Mesenchymal stem cell (in vitro differentiated cells and primary cell): ENCODE measurements around the gene RPS6KA5.
"Not testable (repeated sequence)": the region's sequence is repeated elsewhere in the genome, so short reads cannot be mapped to it uniquely, and the experiment has no call there.

ENCODE experiments used
- DNase-seq: peaks from one replicate; pipeline ENCODE4 v3.0.0-alpha.2; 2013
- H2AFZ ChIP-seq: one replicate; pipeline ENCODE4 v1.6.1; 2013; ENCODE audit warnings: low read depth, mild to moderate bottlenecking, control low read depth, inconsistent platforms, low read length, moderate library complexity
- H2AK5ac ChIP-seq: 2 replicates; pipeline ENCODE4 v1.6.1; 2013; ENCODE audit warnings: low read length, moderate library complexity, mild to moderate bottlenecking, inconsistent platforms; ENCODE audit not compliant: severe bottlenecking
- H2BK120ac ChIP-seq: one replicate; pipeline ENCODE4 v1.6.1; 2013; ENCODE audit warnings: low read depth, mild to moderate bottlenecking, inconsistent platforms, low read length, moderate library complexity
- H2BK12ac ChIP-seq, 2 experiments: one replicate each; pipeline ENCODE4 v1.6.1; 2013; ENCODE audit warnings: inconsistent platforms in 2 of 2, low read length in 2 of 2, mild to moderate bottlenecking in 2 of 2, moderate library complexity in 2 of 2, control low read depth in 1 of 2
- H2BK15ac ChIP-seq: one replicate; pipeline ENCODE4 v1.6.1; 2013; ENCODE audit warnings: mild to moderate bottlenecking, low read depth, inconsistent platforms; ENCODE audit not compliant: poor library complexity, severe bottlenecking
- H2BK5ac ChIP-seq: 2 replicates; pipeline ENCODE4 v1.6.1; 2013; ENCODE audit warnings: low read depth, mild to moderate bottlenecking, low read length, control low read depth, inconsistent platforms; ENCODE audit not compliant: poor library complexity, severe bottlenecking
- H3K14ac ChIP-seq, 2 experiments: one replicate each; pipeline ENCODE4 v1.6.1; 2013; ENCODE audit warnings: inconsistent platforms in 2 of 2, low read length in 2 of 2, control low read depth in 1 of 2, mild to moderate bottlenecking in 1 of 2, moderate library complexity in 1 of 2
- H3K18ac ChIP-seq, 2 experiments: one replicate each; pipeline ENCODE4 v1.6.1; 2013; ENCODE audit warnings: inconsistent platforms in 2 of 2, low read length in 2 of 2, control low read depth in 1 of 2, low read depth in 1 of 2, mild to moderate bottlenecking in 1 of 2
- H3K23ac ChIP-seq, 2 experiments: one replicate each; pipeline ENCODE4 v1.6.1; 2013; ENCODE audit warnings: inconsistent platforms in 2 of 2, low read length in 2 of 2, mild to moderate bottlenecking in 2 of 2, moderate library complexity in 2 of 2, control low read depth in 1 of 2
- H3K27ac ChIP-seq: 2 replicates; pipeline ENCODE4 v1.5.1; 2013; ENCODE audit warnings: mild to moderate bottlenecking, moderate library complexity, low read length, control low read depth, inconsistent platforms; ENCODE audit not compliant: poor library complexity, severe bottlenecking
- H3K27me3 ChIP-seq, 2 experiments: 2 replicates each; pipeline versions ENCODE4 v1.6.1 to v1.7.0; 2013; ENCODE audit warnings: low read length in 2 of 2, mild to moderate bottlenecking in 2 of 2, moderate library complexity in 2 of 2, control low read depth in 1 of 2, inconsistent platforms in 1 of 2; ENCODE audit not compliant: control insufficient read depth in 1 of 2, insufficient read depth in 1 of 2
- H3K36me3 ChIP-seq, 2 experiments: 2 replicates each; pipeline versions ENCODE4 v1.6.1 to v1.7.0; 2013; ENCODE audit warnings: low read length in 2 of 2, control low read depth in 1 of 2, inconsistent platforms in 1 of 2, low read depth in 1 of 2, mild to moderate bottlenecking in 1 of 2; ENCODE audit not compliant: insufficient read depth in 2 of 2, control insufficient read depth in 1 of 2
- H3K4ac ChIP-seq, 2 experiments: one replicate each; pipeline ENCODE4 v1.6.1; 2013; ENCODE audit warnings: inconsistent platforms in 2 of 2, low read length in 2 of 2, mild to moderate bottlenecking in 2 of 2, moderate library complexity in 2 of 2, control low read depth in 1 of 2, low read depth in 1 of 2
- H3K4me1 ChIP-seq: 2 replicates; pipeline ENCODE4 v1.6.1; 2013; ENCODE audit warnings: low read depth, low read length, control low read depth; ENCODE audit not compliant: control insufficient read depth, insufficient read depth
- H3K4me2 ChIP-seq: 2 replicates; pipeline ENCODE4 v1.6.1; 2013; ENCODE audit warnings: low read length, mild to moderate bottlenecking, inconsistent platforms; ENCODE audit not compliant: poor library complexity, severe bottlenecking
- H3K4me3 ChIP-seq, 2 experiments: 2 replicates each; pipeline versions ENCODE4 v1.5.1 to v1.7.0; 2013; ENCODE audit warnings: low read length in 2 of 2, mild to moderate bottlenecking in 2 of 2, control low read depth in 1 of 2, low read depth in 1 of 2; ENCODE audit not compliant: insufficient read depth in 1 of 2
- H3K79me1 ChIP-seq: replicated peaks from 2 replicates; pipeline ENCODE4 v1.6.1; 2013; ENCODE audit warnings: mild to moderate bottlenecking, control low read depth, low read length, inconsistent platforms; ENCODE audit not compliant: poor library complexity, severe bottlenecking
- H3K9ac ChIP-seq: 2 replicates; pipeline ENCODE4 v1.7.0; 2013; ENCODE audit warnings: mild to moderate bottlenecking, low read length, moderate library complexity
- H3K9me3 ChIP-seq: 2 replicates; pipeline ENCODE4 v1.7.0; 2013; ENCODE audit warnings: mild to moderate bottlenecking, low read length; ENCODE audit not compliant: control insufficient read depth
- H4K8ac ChIP-seq: one replicate; pipeline ENCODE4 v1.6.1; 2013; ENCODE audit warnings: inconsistent platforms, mild to moderate bottlenecking, low read length, moderate library complexity
- H4K91ac ChIP-seq: one replicate; pipeline ENCODE4 v1.6.1; 2013; ENCODE audit warnings: mild to moderate bottlenecking, low read length, inconsistent platforms
- WGBS: methylation state at CpG from one replicate; pipeline ENCODE4 v1.1.7; 2013; ENCODE audit warnings: mixed read lengths; 5-methylcytosine and 5-hydroxymethylcytosine counted together

Gene RPS6KA5

DNA sequence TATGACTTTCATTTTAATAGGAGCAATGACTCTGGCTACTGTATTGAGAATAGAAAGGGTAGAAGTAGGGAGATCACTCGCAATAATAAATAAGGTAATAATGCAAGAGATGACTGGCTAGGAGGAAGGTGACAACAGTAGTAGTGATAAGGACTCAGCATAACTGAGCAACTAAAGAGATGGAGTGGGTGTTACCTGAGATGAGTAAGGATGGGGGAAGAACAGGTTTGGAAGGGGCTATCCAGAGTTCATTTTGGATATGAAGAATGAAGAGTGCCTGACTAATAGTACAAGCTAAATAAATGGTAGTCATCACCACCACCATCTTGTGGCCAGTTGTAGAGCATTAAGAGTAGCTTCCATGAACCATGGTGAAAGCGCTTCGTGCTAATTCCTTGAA is 101.1 kb downstream of the RPS6KA5 start:
- Histone ChIP-seq H3K36me3 (no peaks in the 10 kb centered on the region), H3K4ac (no peak overlapping the region), H3K4me2 (no peak overlapping the region), H2BK120ac (no peak overlapping the region), H2AFZ (no peak overlapping the region), H3K18ac (no peak overlapping the region), H2BK15ac (no peak overlapping the region), H4K8ac (no peak overlapping the region), H3K4me1 (no peaks in the 10 kb centered on the region), H3K23ac (no peak overlapping the region), H3K4me3 (no peak overlapping the region), H3K27ac (no peak overlapping the region), H3K27me3 (no peaks in the 10 kb centered on the region), H2AK5ac (no peak overlapping the region), H4K91ac (no peak overlapping the region), H3K9me3 (peaks cover 37% of the 10 kb centered on the region), H3K14ac (no peak overlapping the region), H2BK12ac (no peak overlapping the region), H3K9ac (no peak overlapping the region), H3K79me1 (no peaks in the 10 kb centered on the region), H2BK5ac (no peak overlapping the region)
- WGBS = 97% methylated on average over 3 of the region's 3 CpGs
- DNase-seq = no peak

DNA sequence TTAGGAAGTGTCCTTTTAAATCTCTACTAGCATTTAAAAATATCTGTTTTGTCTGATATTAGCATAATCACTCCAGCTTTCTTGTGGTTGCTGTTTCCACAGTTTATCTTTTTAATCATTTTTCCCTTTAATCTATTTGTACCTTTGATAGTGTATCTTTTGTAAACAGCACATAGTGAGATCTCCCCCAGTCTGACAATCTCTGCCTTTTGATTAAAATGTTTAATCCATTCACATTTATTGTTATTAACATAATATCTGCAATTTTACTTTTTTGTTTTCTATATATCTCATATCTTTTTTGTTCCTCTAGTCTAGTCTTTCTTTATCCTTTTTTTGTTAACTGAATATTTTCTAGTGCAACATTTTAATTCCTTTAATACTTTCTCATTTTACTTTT is 104.2 kb downstream of the RPS6KA5 start:
- Histone ChIP-seq H3K4me3 (no peak overlapping the region), H3K27ac (no peak overlapping the region), H2BK15ac (no peak overlapping the region), H4K91ac (no peak overlapping the region), H3K4me1 (no peaks in the 10 kb centered on the region), H3K27me3 (no peaks in the 10 kb centered on the region), H2BK120ac (no peak overlapping the region), H3K4me2 (no peak overlapping the region), H2BK12ac (no peak overlapping the region), H3K9me3 (peaks cover 42% of the 10 kb centered on the region), H3K23ac (no peak overlapping the region), H3K9ac (no peak overlapping the region), H3K79me1 (no peaks in the 10 kb centered on the region), H2AFZ (no peak overlapping the region), H3K18ac (no peak overlapping the region), H2AK5ac (no peak overlapping the region), H3K36me3 (no peaks in the 10 kb centered on the region), H3K14ac (no peak overlapping the region), H3K4ac (no peak overlapping the region), H2BK5ac (no peak overlapping the region), H4K8ac (no peak overlapping the region)
- DNase-seq = no peak

DNA sequence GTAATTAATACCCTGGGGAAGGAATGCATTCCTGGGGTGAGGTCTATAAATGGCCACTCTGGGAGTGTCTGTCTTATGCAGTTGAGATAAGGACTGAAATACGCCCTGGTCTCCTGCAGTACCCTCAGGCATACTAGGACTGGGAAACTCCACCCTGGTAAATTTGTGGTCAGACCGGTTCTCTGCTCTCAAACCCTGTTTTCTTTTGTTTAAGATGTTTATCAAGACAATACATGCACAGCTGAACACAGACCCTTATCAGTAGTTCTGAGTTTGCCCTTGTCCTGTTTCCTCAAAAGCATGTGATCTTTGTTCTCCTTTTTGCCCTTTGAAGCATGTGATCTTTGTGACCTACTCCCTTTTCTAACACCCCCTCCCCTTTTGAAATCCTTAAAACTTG is 106.8 kb downstream of the RPS6KA5 start:
- H3K4me3 ChIP-seq, H4K8ac ChIP-seq, H3K23ac ChIP-seq, H3K9ac ChIP-seq, H3K79me1 ChIP-seq, H2BK15ac ChIP-seq, H3K4me2 ChIP-seq, H3K14ac ChIP-seq, DNase-seq, H3K4ac ChIP-seq, H3K27me3 ChIP-seq, H4K91ac ChIP-seq, H2BK5ac ChIP-seq, H2AFZ ChIP-seq, H2BK12ac ChIP-seq, H3K36me3 ChIP-seq, H3K18ac ChIP-seq, H2AK5ac ChIP-seq, H3K4me1 ChIP-seq, H2BK120ac ChIP-seq, H3K27ac ChIP-seq: not testable (repeated sequence)
- 88% methylated on average over 2 of the region's 2 CpGs for WGBS
- H3K9me3 ChIP-seq = peaks cover 42% of the 10 kb centered on the region

DNA sequence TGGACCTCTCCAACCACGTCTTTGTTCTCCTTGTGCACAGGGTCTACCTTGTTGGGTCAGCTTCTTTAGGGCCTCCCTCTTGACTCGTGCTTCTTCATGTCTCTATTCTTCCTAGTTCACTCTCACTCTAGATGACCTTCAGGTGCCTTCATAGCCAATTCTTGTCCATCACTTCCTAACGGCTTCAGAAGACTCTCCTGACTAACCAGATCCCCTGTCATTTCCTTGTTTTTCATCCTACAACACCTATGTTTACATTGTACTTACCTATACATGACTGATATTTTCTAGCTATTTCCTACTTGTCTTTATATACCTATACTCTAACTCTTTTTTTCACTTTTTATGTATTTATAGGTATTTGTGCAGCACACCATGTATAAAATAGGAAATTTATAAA is 117.1 kb downstream of the RPS6KA5 start:
- no peak overlapping the region for H2BK15ac ChIP-seq
- no peak for DNase-seq
- H3K4me1 ChIP-seq = no peaks in the 10 kb centered on the region
- H3K14ac ChIP-seq = no peak overlapping the region
- H3K4ac ChIP-seq = no peak overlapping the region
- no peak overlapping the region for H2BK120ac ChIP-seq
- no peak overlapping the region for H2BK5ac ChIP-seq
- no peak overlapping the region for H4K8ac ChIP-seq
- no peak overlapping the region for H3K4me2 ChIP-seq
- H2AK5ac ChIP-seq = no peak overlapping the region
- peaks cover 15% of the 10 kb centered on the region for H3K9me3 ChIP-seq
- no peak overlapping the region for H4K91ac ChIP-seq
- no peak overlapping the region for H2AFZ ChIP-seq
- no peak overlapping the region for H3K23ac ChIP-seq
- no peak overlapping the region for H3K4me3 ChIP-seq
- no peaks in the 10 kb centered on the region for H3K79me1 ChIP-seq
- no peak overlapping the region for H3K9ac ChIP-seq
- H3K36me3 ChIP-seq = no peaks in the 10 kb centered on the region
- no peaks in the 10 kb centered on the region for H3K27me3 ChIP-seq
- H3K18ac ChIP-seq = no peak overlapping the region
- 86% methylated on average over 3 of the region's 3 CpGs for WGBS
- H2BK12ac ChIP-seq = no peak overlapping the region
- no peak overlapping the region for H3K27ac ChIP-seq
